DOHH2 (cell line): ENCODE data around the gene KHDC1.

Source experiments
- EZH2phosphoT487 ChIP-seq: fragments of 200-600 bp; sonication (generic); IDR thresholded peaks from 2 replicates; pipeline ENCODE4 v1.6.1; 2017; ENCODE audit warnings: borderline replicate concordance, mild to moderate bottlenecking, antibody characterized with exemption, low read length, moderate library complexity, mixed read lengths
- TF ChIP-seq, protein P1 (sequence below): fragments of 200-600 bp; sonication (generic); IDR thresholded peaks from one replicate; pipeline ENCODE4 v1.5.1; 2014; ENCODE audit warnings: antibody characterized with exemption, mild to moderate bottlenecking, low read depth, low read length; ENCODE audit not compliant: poor library complexity, severe bottlenecking

- TF ChIP-seq, protein P1, sequence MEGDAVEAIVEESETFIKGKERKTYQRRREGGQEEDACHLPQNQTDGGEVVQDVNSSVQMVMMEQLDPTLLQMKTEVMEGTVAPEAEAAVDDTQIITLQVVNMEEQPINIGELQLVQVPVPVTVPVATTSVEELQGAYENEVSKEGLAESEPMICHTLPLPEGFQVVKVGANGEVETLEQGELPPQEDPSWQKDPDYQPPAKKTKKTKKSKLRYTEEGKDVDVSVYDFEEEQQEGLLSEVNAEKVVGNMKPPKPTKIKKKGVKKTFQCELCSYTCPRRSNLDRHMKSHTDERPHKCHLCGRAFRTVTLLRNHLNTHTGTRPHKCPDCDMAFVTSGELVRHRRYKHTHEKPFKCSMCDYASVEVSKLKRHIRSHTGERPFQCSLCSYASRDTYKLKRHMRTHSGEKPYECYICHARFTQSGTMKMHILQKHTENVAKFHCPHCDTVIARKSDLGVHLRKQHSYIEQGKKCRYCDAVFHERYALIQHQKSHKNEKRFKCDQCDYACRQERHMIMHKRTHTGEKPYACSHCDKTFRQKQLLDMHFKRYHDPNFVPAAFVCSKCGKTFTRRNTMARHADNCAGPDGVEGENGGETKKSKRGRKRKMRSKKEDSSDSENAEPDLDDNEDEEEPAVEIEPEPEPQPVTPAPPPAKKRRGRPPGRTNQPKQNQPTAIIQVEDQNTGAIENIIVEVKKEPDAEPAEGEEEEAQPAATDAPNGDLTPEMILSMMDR = no peak
- no peak for TF ChIP-seq EZH2phosphoT487
These were observed 23.8 kb upstream of the KHDC1 start for GRCh38 chr6:73286752-73287151.
